WTC11 (cell line): ENCODE measurements around the gene GPR12. TPM values are rescaled to one million over a fixed set of nuclear protein-coding genes. Genes with fewer than 3 reads are reported as not detected.

ENCODE experiments used
- ATAC-seq: fragments of 200-7000 bp; cut with Tn5 transposase; 2 replicates; pipeline ENCODE4 v1.10.0; 2021; ENCODE audit warnings: mild to moderate bottlenecking, moderate library complexity
- CTCF ChIA-PET: fragments of 300-600 bp; sonication (Branson Sonifier 250); formaldehyde crosslinking; loops from one replicate; lab custom pipeline; 2021; ENCODE audit warnings: antibody characterized with exemption; lab: Charles Lee
- POLR2A ChIA-PET: fragments of 350-600 bp; sonication (Branson Sonifier 250); formaldehyde crosslinking; loops from one replicate; lab custom pipeline; 2021; ENCODE audit warnings: antibody characterized with exemption; lab: Charles Lee
- DNase-seq: peaks from one replicate; pipeline ENCODE4 v3.0.0; 2021; ENCODE audit warnings: low spot score
- H3K27ac Mint-ChIP-seq: 2 replicates; pipeline ENCODE4 v1.8.0; 2021; ENCODE audit warnings: mixed read lengths
- H3K27me3 Mint-ChIP-seq: 2 replicates; pipeline ENCODE4 v1.8.0; 2021; ENCODE audit warnings: low read depth, mild to moderate bottlenecking, moderate library complexity, mixed read lengths
- H3K36me3 Mint-ChIP-seq: 2 replicates; pipeline ENCODE4 v1.8.0; 2021; ENCODE audit warnings: mixed read lengths
- H3K4me1 Mint-ChIP-seq: 2 replicates; pipeline ENCODE4 v1.8.0; 2022; ENCODE audit warnings: mixed read lengths
- H3K4me3 Mint-ChIP-seq: 2 replicates; pipeline ENCODE4 v1.8.0; 2021; ENCODE audit warnings: mild to moderate bottlenecking, moderate library complexity, mixed read lengths
- H3K9me3 Mint-ChIP-seq: 2 replicates; pipeline ENCODE4 v1.8.0; 2021; ENCODE audit warnings: mixed read lengths
- AR ChIP-seq: fragments of 250-450 bp; sonication (Bioruptor Pico); IDR thresholded peaks from 2 replicates; pipeline ENCODE4 v1.9.0; 2021; ENCODE audit warnings: mild to moderate bottlenecking
- ATF3 ChIP-seq: sonication (generic); formaldehyde crosslinking; conservative IDR thresholded peaks from 2 replicates; pipeline ENCODE4 v1.8.1; 2022; ENCODE audit warnings: mild to moderate bottlenecking, missing genetic modification reagents
- CBFB ChIP-seq: sonication (generic); formaldehyde crosslinking; IDR thresholded peaks from 2 replicates; pipeline ENCODE4 v1.8.1; 2022; ENCODE audit warnings: mild to moderate bottlenecking, low read depth, missing genetic modification reagents
- ERG ChIP-seq: fragments of 250-450 bp; sonication (Bioruptor Pico); IDR thresholded peaks from 2 replicates; pipeline ENCODE4 v1.8.0; 2021; ENCODE audit warnings: mild to moderate bottlenecking
- IRF2 ChIP-seq: sonication (generic); formaldehyde crosslinking; IDR thresholded peaks from 2 replicates; pipeline ENCODE4 v1.8.0; 2022; ENCODE audit warnings: low read depth, missing genetic modification reagents, borderline replicate concordance
- JUN ChIP-seq: sonication (generic); formaldehyde crosslinking; IDR thresholded peaks from 2 replicates; pipeline ENCODE4 v1.8.0; 2023; ENCODE audit warnings: mild to moderate bottlenecking, missing genetic modification reagents
- KAT7 ChIP-seq: sonication (generic); formaldehyde crosslinking; IDR thresholded peaks from 2 replicates; pipeline ENCODE4 v1.8.1; 2023; ENCODE audit warnings: missing genetic modification reagents, mild to moderate bottlenecking, borderline replicate concordance
- MYBL2 ChIP-seq: sonication (generic); formaldehyde crosslinking; IDR thresholded peaks from 2 replicates; pipeline ENCODE4 v1.8.1; 2023; ENCODE audit warnings: mild to moderate bottlenecking, moderate library complexity, missing genetic modification reagents
- NR2C2 ChIP-seq: sonication (generic); formaldehyde crosslinking; IDR thresholded peaks from 2 replicates; pipeline ENCODE4 v1.8.0; 2022; ENCODE audit warnings: mild to moderate bottlenecking, missing genetic modification reagents
- TEAD1 ChIP-seq: sonication (generic); formaldehyde crosslinking; IDR thresholded peaks from 2 replicates; pipeline ENCODE4 v1.8.0; 2022; ENCODE audit warnings: mild to moderate bottlenecking, missing genetic modification reagents
- USF1 ChIP-seq: sonication (generic); formaldehyde crosslinking; IDR thresholded peaks from 2 replicates; pipeline ENCODE4 v1.8.0; 2022; ENCODE audit warnings: mild to moderate bottlenecking, missing genetic modification reagents
- ZBTB21 ChIP-seq: sonication (generic); formaldehyde crosslinking; IDR thresholded peaks from 2 replicates; pipeline ENCODE4 v1.8.1; 2023; ENCODE audit warnings: mild to moderate bottlenecking, missing genetic modification reagents, borderline replicate concordance
- ZNF219 ChIP-seq: sonication (generic); formaldehyde crosslinking; IDR thresholded peaks from 2 replicates; pipeline ENCODE4 v1.8.0; 2023; ENCODE audit warnings: missing genetic modification reagents, mild to moderate bottlenecking, borderline replicate concordance
- ZNF232 ChIP-seq: sonication (generic); formaldehyde crosslinking; IDR thresholded peaks from 2 replicates; pipeline ENCODE4 v1.8.0; 2022; ENCODE audit warnings: mild to moderate bottlenecking, missing genetic modification reagents
- ZNF532 ChIP-seq: fragments of 250-450 bp; sonication (Bioruptor Pico); IDR thresholded peaks from 2 replicates; pipeline ENCODE4 v1.9.0; 2021; ENCODE audit warnings: mild to moderate bottlenecking, borderline replicate concordance
- total RNA-seq: library from RNA; stranded (reverse); gene quantifications from 3 replicates; pipeline ENCODE4 v1.2.3, GENCODE V29; 2021
- TF ChIP-seq, protein P1 (sequence below): fragments of 250-450 bp; sonication (Bioruptor Pico); IDR thresholded peaks from 2 replicates; pipeline ENCODE4 v1.9.0; 2021; ENCODE audit warnings: mild to moderate bottlenecking
- TF ChIP-seq, protein P2 (sequence below): sonication (generic); formaldehyde crosslinking; IDR thresholded peaks from 2 replicates; pipeline ENCODE4 v1.8.1; 2022; ENCODE audit warnings: low read depth, mild to moderate bottlenecking, moderate library complexity, missing genetic modification reagents, borderline replicate concordance
- TF ChIP-seq, protein P3 (sequence below): sonication (generic); formaldehyde crosslinking; IDR thresholded peaks from 2 replicates; pipeline ENCODE4 v1.8.1; 2022; ENCODE audit warnings: missing genetic modification reagents, borderline replicate concordance

Gene GPR12
- total RNA-seq, 1 experiment from 2014 or later: 0.07 TPM

- DNase-seq (no peak), ATAC-seq (no peak)
- ChIA-PET CTCF (interaction anchor here (2.0 kb wide), 1 partner anchor 125 kb away, joined by 11 read pairs; no protein-coding TSS in a partner anchor), POLR2A (no interaction called here)
- no peak overlapping the region for H3K27ac Mint-ChIP-seq
- H3K4me1 Mint-ChIP-seq: peaks cover 23% of the 10 kb centered on the region
- no peaks in the 10 kb centered on the region for H3K9me3 Mint-ChIP-seq
- no peak overlapping the region for H3K4me3 Mint-ChIP-seq
- H3K36me3 Mint-ChIP-seq: no peaks in the 10 kb centered on the region
- TF ChIP-seq KAT7 (CRISPR knock-in tag) (no peak), ZNF232 (no peak), JUN (no peak), ZNF532 (CRISPR knock-in tag) (no peak), MYBL2 (CRISPR knock-in tag) (no peak), ZNF219 (no peak), IRF2 (CRISPR knock-in tag) (no peak), TEAD1 (CRISPR knock-in tag) (no peak), CBFB (no peak), ERG (no peak), ATF3 (CRISPR knock-in tag) (no peak), NR2C2 (CRISPR knock-in tag) (no peak), AR (no peak), USF1 (CRISPR knock-in tag) (no peak), ZBTB21 (CRISPR knock-in tag) (no peak)
- TF ChIP-seq, protein P1, sequence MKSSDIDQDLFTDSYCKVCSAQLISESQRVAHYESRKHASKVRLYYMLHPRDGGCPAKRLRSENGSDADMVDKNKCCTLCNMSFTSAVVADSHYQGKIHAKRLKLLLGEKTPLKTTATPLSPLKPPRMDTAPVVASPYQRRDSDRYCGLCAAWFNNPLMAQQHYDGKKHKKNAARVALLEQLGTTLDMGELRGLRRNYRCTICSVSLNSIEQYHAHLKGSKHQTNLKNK (CRISPR knock-in tag): no peak
- TF ChIP-seq, protein P2, sequence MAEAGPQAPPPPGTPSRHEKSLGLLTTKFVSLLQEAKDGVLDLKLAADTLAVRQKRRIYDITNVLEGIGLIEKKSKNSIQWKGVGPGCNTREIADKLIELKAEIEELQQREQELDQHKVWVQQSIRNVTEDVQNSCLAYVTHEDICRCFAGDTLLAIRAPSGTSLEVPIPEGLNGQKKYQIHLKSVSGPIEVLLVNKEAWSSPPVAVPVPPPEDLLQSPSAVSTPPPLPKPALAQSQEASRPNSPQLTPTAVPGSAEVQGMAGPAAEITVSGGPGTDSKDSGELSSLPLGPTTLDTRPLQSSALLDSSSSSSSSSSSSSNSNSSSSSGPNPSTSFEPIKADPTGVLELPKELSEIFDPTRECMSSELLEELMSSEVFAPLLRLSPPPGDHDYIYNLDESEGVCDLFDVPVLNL (CRISPR knock-in tag): no peak
- TF ChIP-seq, protein P3, sequence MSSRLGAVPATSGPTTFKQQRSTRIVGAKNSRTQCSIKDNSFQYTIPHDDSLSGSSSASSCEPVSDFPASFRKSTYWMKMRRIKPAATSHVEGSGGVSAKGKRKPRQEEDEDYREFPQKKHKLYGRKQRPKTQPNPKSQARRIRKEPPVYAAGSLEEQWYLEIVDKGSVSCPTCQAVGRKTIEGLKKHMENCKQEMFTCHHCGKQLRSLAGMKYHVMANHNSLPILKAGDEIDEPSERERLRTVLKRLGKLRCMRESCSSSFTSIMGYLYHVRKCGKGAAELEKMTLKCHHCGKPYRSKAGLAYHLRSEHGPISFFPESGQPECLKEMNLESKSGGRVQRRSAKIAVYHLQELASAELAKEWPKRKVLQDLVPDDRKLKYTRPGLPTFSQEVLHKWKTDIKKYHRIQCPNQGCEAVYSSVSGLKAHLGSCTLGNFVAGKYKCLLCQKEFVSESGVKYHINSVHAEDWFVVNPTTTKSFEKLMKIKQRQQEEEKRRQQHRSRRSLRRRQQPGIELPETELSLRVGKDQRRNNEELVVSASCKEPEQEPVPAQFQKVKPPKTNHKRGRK: no peak
- H3K27me3 Mint-ChIP-seq: peaks cover 14% of the 10 kb centered on the region
Measured at GRCh38 chr13:26747706-26748105, 12.9 kb downstream of the GPR12 start.
